Measurements from ENCODE around the gene ZFAND3. TPM values are rescaled to one million over a fixed set of nuclear protein-coding genes. Genes with fewer than 3 reads are reported as not detected.

Gene ZFAND3
- total and polyA plus RNA-seq, 2 donors (not counting 1 experiment from before 2014, with no cell fraction given): 21.5 to 40.8 TPM

DNA sequence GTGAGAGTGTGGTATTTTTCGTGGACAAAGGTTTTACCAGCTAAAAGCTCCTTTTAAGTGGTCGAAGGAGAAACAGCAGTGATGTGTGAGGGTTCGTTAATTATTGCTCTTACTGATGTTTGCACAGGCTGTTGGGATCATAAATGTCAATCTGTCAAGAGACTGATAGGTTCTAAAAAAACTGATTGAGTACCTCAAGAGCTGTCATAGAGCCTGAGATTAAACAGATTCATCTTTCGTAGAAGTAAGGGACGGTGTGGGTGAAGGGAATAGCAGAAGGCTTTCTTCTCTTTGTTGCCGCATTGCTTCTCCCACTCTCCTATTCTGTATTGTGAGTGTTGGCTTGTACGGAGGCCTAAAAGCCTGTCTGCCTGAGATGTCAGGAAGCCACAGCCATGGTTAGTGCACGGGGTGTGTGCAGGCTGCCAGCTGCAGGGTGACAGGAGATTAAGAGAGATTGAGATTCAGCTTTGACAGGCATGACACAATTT lies 291.0 kb downstream of the ZFAND3 start:
- no peaks in the 10 kb centered on the region for H3K27me3 ChIP-seq (ENCODE audit: control insufficient read depth, insufficient read depth, low read length)
- H3K79me2 ChIP-seq (ENCODE audit: control insufficient read depth, insufficient read depth, low read length): no peaks in the 10 kb centered on the region
- H3K4me3 ChIP-seq (replicated peaks in 1 of 4; ENCODE audit: control extremely low read depth in 1 of 4, insufficient read depth in 1 of 4, low read depth in 3 of 4, low read length in 4 of 4): no peak overlapping the region
- H2AFZ ChIP-seq (ENCODE audit: low read length): no peak overlapping the region
- peak; percentile 41 to 47 for DNase-seq (ENCODE audit: low read depth in 2 of 2)
- no peaks in the 10 kb centered on the region for H3K9me3 ChIP-seq (ENCODE audit: control insufficient read depth, insufficient read depth, low read depth, low read length)
- H3K9ac ChIP-seq (ENCODE audit: insufficient read depth, low read length): no peak overlapping the region
- TF ChIP-seq EZH2 (IDR thresholded peaks at IDR 0.05; ENCODE audit: low read length, missing control alignments): no peak
- TF ChIP-seq, protein P1, sequence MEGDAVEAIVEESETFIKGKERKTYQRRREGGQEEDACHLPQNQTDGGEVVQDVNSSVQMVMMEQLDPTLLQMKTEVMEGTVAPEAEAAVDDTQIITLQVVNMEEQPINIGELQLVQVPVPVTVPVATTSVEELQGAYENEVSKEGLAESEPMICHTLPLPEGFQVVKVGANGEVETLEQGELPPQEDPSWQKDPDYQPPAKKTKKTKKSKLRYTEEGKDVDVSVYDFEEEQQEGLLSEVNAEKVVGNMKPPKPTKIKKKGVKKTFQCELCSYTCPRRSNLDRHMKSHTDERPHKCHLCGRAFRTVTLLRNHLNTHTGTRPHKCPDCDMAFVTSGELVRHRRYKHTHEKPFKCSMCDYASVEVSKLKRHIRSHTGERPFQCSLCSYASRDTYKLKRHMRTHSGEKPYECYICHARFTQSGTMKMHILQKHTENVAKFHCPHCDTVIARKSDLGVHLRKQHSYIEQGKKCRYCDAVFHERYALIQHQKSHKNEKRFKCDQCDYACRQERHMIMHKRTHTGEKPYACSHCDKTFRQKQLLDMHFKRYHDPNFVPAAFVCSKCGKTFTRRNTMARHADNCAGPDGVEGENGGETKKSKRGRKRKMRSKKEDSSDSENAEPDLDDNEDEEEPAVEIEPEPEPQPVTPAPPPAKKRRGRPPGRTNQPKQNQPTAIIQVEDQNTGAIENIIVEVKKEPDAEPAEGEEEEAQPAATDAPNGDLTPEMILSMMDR (conservative IDR thresholded peaks at IDR 0.05 in 1 of 2, IDR thresholded peaks at IDR 0.05 in 1 of 2; ENCODE audit: low read depth in 1 of 2, low read length in 2 of 2): no peak
- H4K20me1 ChIP-seq (ENCODE audit: control insufficient read depth, extremely low read depth, insufficient read depth, low read length): no peaks in the 10 kb centered on the region
- H3K4me1 ChIP-seq (ENCODE audit: control insufficient read depth, extremely low read depth, insufficient read depth, low read length): peaks cover 5% of the 10 kb centered on the region
- no peak overlapping the region for H3K4me2 ChIP-seq (ENCODE audit: extremely low read depth, insufficient read depth, low read length)
- no peaks in the 10 kb centered on the region for H3K36me3 ChIP-seq (ENCODE audit: control insufficient read depth, insufficient read depth, low read length)
- no peak overlapping the region for H3K27ac ChIP-seq (ENCODE audit: insufficient read depth, low read length)

DNA sequence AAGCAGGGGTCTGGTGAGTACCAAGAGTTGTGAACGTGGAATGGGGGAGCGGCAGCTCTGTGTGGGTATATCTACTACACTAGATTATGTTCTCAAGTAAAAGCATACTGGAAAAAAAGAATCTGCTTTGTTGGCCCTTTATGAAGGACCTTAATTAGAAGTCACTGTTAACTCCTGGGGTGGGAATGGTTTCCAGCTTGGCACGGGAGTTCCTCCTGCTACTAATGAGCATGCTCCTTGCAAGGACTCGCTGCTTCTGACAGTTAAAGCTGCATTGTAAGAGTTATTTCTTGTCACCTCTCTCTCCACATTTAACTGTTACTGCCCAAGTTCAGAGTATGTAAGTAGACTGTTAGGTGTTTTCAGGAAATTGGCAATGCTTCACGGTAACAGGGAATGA lies 292.7 kb downstream of the ZFAND3 start:
- H3K4me3 ChIP-seq (replicated peaks in 1 of 4; ENCODE audit: control extremely low read depth in 1 of 4, insufficient read depth in 1 of 4, low read depth in 3 of 4, low read length in 4 of 4): no peak overlapping the region
- TF ChIP-seq, protein P1 (conservative IDR thresholded peaks at IDR 0.05 in 1 of 2, IDR thresholded peaks at IDR 0.05 in 1 of 2; ENCODE audit: low read depth in 1 of 2, low read length in 2 of 2): no peak
- TF ChIP-seq EZH2 (IDR thresholded peaks at IDR 0.05; ENCODE audit: low read length, missing control alignments): no peak
- no peaks in the 10 kb centered on the region for H3K27me3 ChIP-seq (ENCODE audit: control insufficient read depth, insufficient read depth, low read length)
- H3K79me2 ChIP-seq (ENCODE audit: control insufficient read depth, insufficient read depth, low read length): no peaks in the 10 kb centered on the region
- H3K4me1 ChIP-seq (ENCODE audit: control insufficient read depth, extremely low read depth, insufficient read depth, low read length): peaks cover 5% of the 10 kb centered on the region
- H4K20me1 ChIP-seq (ENCODE audit: control insufficient read depth, extremely low read depth, insufficient read depth, low read length): no peaks in the 10 kb centered on the region
- H3K9me3 ChIP-seq (ENCODE audit: control insufficient read depth, insufficient read depth, low read depth, low read length): no peaks in the 10 kb centered on the region
- no peak overlapping the region for H3K9ac ChIP-seq (ENCODE audit: insufficient read depth, low read length)
- no peak for DNase-seq (ENCODE audit: low read depth in 2 of 2)
- H3K4me2 ChIP-seq (ENCODE audit: extremely low read depth, insufficient read depth, low read length): no peak overlapping the region
- H3K27ac ChIP-seq (ENCODE audit: insufficient read depth, low read length): no peak overlapping the region
- peaks cover 3% of the 10 kb centered on the region for H3K36me3 ChIP-seq (ENCODE audit: control insufficient read depth, insufficient read depth, low read length)
- no peak overlapping the region for H2AFZ ChIP-seq (ENCODE audit: low read length)

DNA sequence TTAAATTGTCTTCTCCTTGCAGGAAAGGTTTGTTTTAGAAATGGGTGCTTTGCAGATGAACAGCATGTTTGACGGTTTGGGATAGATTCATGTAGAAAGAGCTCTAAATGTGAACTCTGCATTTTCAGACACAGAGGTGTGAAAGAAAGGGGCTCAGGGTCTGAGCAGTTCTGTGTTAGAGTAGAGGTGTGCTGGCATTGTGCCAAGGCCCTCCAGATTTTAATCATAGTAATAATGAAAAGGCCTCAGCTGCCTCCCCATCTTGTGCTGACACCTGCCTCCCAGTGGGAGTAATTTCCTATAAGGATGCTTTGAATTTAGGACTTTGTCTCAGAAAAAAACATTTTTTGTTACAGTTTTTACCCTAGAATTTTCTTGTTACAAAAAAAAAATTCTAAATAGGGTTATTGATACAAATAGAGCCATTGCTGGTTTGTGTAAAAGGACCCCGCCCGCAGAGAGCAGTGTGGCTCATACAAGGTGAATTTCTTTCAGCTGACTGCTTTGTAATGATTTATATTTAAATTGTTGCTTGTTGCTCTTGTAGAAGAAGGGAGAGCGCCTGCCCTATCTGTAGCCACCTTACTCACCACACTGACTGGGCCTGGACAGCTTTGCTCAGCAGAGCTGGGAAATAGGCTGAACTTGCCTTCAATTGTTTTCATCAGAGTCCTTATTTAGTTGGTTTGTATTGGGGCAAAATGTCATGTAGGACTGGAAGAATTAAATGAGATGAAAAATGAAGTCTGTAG lies 294.5 kb downstream of the ZFAND3 start:
- Histone ChIP-seq H4K20me1 (ENCODE audit: control insufficient read depth, extremely low read depth, insufficient read depth, low read length) (no peaks in the 10 kb centered on the region), H3K4me3 (replicated peaks in 1 of 4; ENCODE audit: control extremely low read depth in 1 of 4, insufficient read depth in 1 of 4, low read depth in 3 of 4, low read length in 4 of 4) (no peak overlapping the region), H3K79me2 (ENCODE audit: control insufficient read depth, insufficient read depth, low read length) (no peaks in the 10 kb centered on the region)

More for the DNA sequence above, 294.5 kb downstream of the ZFAND3 start:
- H3K9ac ChIP-seq (ENCODE audit: insufficient read depth, low read length): no peak overlapping the region
- peaks cover 5% of the 10 kb centered on the region for H3K4me1 ChIP-seq (ENCODE audit: control insufficient read depth, extremely low read depth, insufficient read depth, low read length)
- H3K36me3 ChIP-seq (ENCODE audit: control insufficient read depth, insufficient read depth, low read length): peaks cover 3% of the 10 kb centered on the region
- H3K27ac ChIP-seq (ENCODE audit: insufficient read depth, low read length): no peak overlapping the region
- TF ChIP-seq EZH2 (IDR thresholded peaks at IDR 0.05; ENCODE audit: low read length, missing control alignments): no peak
- TF ChIP-seq, protein P1 (conservative IDR thresholded peaks at IDR 0.05 in 1 of 2, IDR thresholded peaks at IDR 0.05 in 1 of 2; ENCODE audit: low read depth in 1 of 2, low read length in 2 of 2): no peak
- H2AFZ ChIP-seq (ENCODE audit: low read length): no peak overlapping the region
- DNase-seq (ENCODE audit: low read depth in 2 of 2): no peak
- H3K4me2 ChIP-seq (ENCODE audit: extremely low read depth, insufficient read depth, low read length): no peak overlapping the region
- no peaks in the 10 kb centered on the region for H3K9me3 ChIP-seq (ENCODE audit: control insufficient read depth, insufficient read depth, low read depth, low read length)
- no peaks in the 10 kb centered on the region for H3K27me3 ChIP-seq (ENCODE audit: control insufficient read depth, insufficient read depth, low read length)

All from fibroblast of lung (primary cell).